Skeletal muscle tissue (tissue), 4 donors: ENCODE data around the gene IL1B. TPM values are rescaled to one million over a fixed set of nuclear protein-coding genes. Genes with fewer than 3 reads are reported as not detected.
"Not testable (repeated sequence)": the region's sequence is repeated elsewhere in the genome, so short reads cannot be mapped to it uniquely, and the experiment has no call there.

Source experiments
- H3K27ac ChIP-seq: one replicate; pipeline ENCODE4 v1.7.0; 2013; ENCODE audit warnings: mild to moderate bottlenecking, low read depth, low read length, inconsistent platforms
- H3K27me3 ChIP-seq, 3 donors: one replicate each; pipeline ENCODE4 v1.7.0; 2013; ENCODE audit warnings: low read length in 3 of 3; ENCODE audit not compliant: control insufficient read depth in 3 of 3, insufficient read depth in 3 of 3
- H3K36me3 ChIP-seq, 3 donors: one replicate each; pipeline ENCODE4 v1.7.0; 2013; ENCODE audit warnings: low read length in 3 of 3; ENCODE audit not compliant: control insufficient read depth in 3 of 3, insufficient read depth in 3 of 3
- H3K4me1 ChIP-seq, 3 donors: one replicate each; pipeline ENCODE4 v1.7.0; 2013; ENCODE audit warnings: low read length in 3 of 3, mild to moderate bottlenecking in 3 of 3; ENCODE audit not compliant: control insufficient read depth in 3 of 3, insufficient read depth in 3 of 3
- H3K4me3 ChIP-seq, 3 donors: one replicate each; pipeline ENCODE4 v1.7.0; 2013; ENCODE audit warnings: low read length in 3 of 3
- H3K9ac ChIP-seq, 3 donors: one replicate each; pipeline ENCODE4 v1.7.0; 2013; ENCODE audit warnings: low read length in 3 of 3, mild to moderate bottlenecking in 3 of 3, moderate library complexity in 2 of 3, low read depth in 1 of 3
- H3K9me3 ChIP-seq, 3 donors: one replicate each; pipeline ENCODE4 v1.7.0; 2013; ENCODE audit warnings: low read length in 3 of 3; ENCODE audit not compliant: control insufficient read depth in 3 of 3
- total RNA-seq: library from RNA; depleted of rRNA; stranded (reverse); fragments of >200 nt; gene quantifications from one replicate; pipeline ENCODE4 v1.2.3, GENCODE V29; 2014
- donor health status: Osteomylitis.

The IL1B gene
- total RNA-seq, 1 donor from 2014 or later = 1.0 TPM

DNA sequence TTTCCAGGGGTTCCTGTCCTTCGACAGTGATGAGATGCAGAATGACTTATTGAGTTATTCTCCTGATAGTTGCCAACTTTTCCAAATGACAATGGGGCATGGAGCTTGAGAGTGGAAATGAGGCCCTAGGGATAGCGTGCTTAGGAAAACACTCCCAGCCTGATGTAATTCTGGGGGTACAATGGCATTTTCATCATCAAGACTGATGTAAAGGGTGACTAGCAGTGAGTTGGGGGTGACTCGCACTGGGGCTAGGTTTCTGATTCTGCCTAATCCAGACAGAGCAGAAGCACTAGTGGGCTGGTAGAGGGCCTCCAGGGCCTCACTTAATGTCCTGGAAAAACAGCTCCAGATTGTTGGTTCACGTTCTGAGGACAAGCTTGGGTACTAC, 40.4 kb upstream of the IL1B start:
- peaks cover 0 to 2% (median 0%) of the 10 kb centered on the region in 3 donors for H3K27me3 ChIP-seq

GRCh38 chr2:112876257-112876970, 39.8 kb upstream of the IL1B start:
- no peak overlapping the region for H3K27ac ChIP-seq
- no peak overlapping the region for H3K9ac ChIP-seq
- H3K4me1 ChIP-seq = no peaks in the 10 kb centered on the region
- peaks cover 0 to 2% (median 0%) of the 10 kb centered on the region in 3 donors for H3K27me3 ChIP-seq
- H3K9me3 ChIP-seq = no peaks in the 10 kb centered on the region
- no peaks in the 10 kb centered on the region for H3K36me3 ChIP-seq
- no peak overlapping the region for H3K4me3 ChIP-seq

More for the DNA sequence above, 40.4 kb upstream of the IL1B start:
- Histone ChIP-seq H3K9me3 (no peaks in the 10 kb centered on the region), H3K27ac (no peak overlapping the region), H3K36me3 (no peaks in the 10 kb centered on the region), H3K9ac (no peak overlapping the region), H3K4me3 (no peak overlapping the region), H3K4me1 (no peaks in the 10 kb centered on the region)

DNA sequence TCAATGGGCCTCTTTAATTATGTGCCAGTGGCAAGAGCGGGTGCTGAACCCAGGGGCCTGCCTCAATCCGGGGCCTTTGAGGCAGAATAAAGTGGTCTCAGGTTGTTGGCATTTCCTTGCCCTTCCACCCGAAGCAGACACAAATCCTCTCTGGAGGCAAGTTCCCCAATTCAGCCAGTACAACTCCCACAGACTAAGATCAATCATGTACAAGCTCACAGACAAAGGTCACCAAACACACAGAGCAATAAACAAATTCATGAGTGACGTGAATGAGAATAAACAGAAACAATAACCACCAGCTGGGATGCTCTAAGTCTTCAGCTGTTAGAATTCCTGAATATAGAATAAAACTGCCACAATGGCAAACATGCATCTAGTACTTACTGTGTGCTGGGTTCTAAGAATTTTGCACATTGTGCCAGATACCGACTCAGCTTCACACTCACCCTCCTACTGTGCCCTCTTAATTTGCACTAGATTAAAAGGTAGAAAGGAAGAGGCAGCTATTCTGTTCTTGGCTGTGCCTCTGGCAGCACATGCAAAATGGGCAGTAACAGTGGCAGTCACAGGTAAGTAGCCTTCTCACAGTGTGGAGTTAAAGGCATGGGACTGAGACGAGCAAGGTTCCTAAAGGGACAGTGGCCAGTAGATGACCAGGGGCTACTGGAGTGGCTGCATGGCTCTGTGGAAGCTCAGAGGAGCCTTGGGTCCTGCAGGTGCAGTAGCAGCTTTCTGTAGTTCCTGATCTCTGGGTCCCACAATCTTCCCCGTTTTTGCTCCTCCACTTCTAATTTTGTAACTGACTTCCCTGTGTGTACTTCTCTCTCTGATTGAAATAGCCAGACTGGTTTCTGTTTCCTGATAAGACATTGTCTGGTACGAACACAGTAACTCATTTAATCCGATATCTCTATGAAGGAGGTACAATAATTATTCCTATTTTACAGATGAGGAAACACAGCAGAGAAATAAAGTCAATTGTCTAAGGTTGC, 34.6 kb upstream of the IL1B start:
- no peaks in the 10 kb centered on the region for H3K36me3 ChIP-seq
- no peaks in the 10 kb centered on the region for H3K27me3 ChIP-seq
- H3K4me1 ChIP-seq = peaks cover 0 to 2% (median 0%) of the 10 kb centered on the region in 3 donors
- H3K9me3 ChIP-seq = no peaks in the 10 kb centered on the region
- no peak overlapping the region for H3K4me3 ChIP-seq
- no peak overlapping the region for H3K27ac ChIP-seq
- no peak overlapping the region for H3K9ac ChIP-seq

DNA sequence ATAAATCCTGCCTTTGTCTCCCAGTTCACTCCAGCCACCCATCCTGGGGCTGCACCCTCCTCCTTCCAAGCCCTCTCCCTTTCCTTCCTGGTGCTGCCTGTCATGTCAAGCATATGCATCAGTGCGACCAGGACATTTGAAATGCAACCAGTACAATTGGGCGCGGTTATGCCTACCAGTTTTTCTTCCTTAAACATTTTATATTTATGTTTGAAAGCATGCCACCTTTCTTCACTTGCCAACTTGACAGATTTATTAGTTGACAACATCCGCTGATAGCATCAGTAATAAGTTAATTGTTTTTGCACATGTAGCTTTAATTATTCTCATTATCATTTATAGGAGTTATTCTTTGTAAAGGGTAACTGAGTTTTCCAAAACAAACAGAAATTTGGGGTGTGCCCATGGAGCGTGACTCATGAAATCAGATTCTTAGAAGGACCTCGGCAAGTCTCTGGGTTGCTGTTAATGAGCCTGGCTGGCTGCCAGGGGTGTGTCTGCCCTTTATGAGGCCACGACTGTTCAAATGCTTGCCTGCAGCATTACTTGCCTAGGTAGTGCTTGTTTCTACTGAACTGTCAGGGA, 32.8 kb upstream of the IL1B start:
- H3K9ac ChIP-seq = no peak overlapping the region
- H3K9me3 ChIP-seq = no peaks in the 10 kb centered on the region
- H3K4me3 ChIP-seq = no peak overlapping the region
- H3K36me3 ChIP-seq = no peaks in the 10 kb centered on the region
- H3K27me3 ChIP-seq = no peaks in the 10 kb centered on the region
- H3K4me1 ChIP-seq = peaks cover 0 to 2% (median 0%) of the 10 kb centered on the region in 3 donors
- H3K27ac ChIP-seq = no peak overlapping the region

DNA sequence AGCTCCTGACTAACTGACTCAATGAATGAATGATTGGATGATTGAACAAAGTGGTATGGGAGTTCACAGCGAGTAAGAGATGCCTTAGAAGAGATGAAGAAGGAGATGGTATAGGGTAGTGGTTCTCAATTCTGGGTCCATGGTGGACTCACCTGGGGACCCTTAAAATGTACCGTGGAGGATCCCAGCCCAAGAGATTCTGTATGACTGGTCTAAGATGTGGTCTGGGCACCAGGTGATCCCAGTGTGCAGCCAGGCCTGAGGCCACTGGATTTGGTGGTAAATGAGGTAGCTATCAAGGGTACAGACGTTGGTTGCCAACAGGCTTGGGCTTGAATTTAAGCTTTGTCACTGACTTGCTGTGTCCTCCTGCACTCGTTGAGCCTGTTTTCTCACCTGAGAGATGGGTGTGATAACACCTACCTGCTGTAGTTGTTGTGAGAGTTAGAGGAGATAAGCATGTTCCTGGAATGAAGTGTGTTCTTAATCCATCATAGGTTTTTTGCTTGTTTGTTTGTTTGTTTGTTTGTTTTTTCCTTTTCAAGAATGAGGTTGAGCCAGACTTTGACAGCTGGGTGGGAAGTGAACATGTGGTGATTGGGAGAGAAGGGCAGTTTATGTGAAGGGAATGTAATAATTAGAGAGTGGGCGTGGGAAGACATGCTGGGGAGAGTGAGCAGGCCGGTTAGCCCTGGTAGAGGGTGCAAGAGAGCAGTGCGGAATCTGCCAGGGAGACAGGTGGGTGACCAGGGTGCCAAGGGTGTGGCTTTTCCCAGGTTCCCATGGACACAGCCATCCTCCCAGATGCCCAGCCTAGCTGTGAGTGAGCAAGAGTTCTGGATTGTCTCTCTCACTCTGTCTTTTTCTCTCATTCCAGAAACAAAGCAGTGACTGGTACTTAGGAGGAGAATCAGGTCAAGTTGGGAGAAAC, 31.4 kb upstream of the IL1B start:
- Histone ChIP-seq H3K9me3 (no peaks in the 10 kb centered on the region), H3K27ac (no peak overlapping the region), H3K9ac (no peak overlapping the region), H3K4me1 (peaks cover 0 to 2% (median 0%) of the 10 kb centered on the region in 3 donors), H3K4me3 (no peak overlapping the region), H3K36me3 (no peaks in the 10 kb centered on the region), H3K27me3 (no peaks in the 10 kb centered on the region)

GRCh38 chr2:112866128-112866835, 29.7 kb upstream of the IL1B start:
- Histone ChIP-seq H3K27ac (no peak overlapping the region), H3K4me1 (peaks cover 0 to 2% (median 0%) of the 10 kb centered on the region in 3 donors), H3K36me3 (no peaks in the 10 kb centered on the region), H3K9ac (no peak overlapping the region), H3K27me3 (no peaks in the 10 kb centered on the region), H3K4me3 (no peak overlapping the region), H3K9me3 (no peaks in the 10 kb centered on the region)

DNA sequence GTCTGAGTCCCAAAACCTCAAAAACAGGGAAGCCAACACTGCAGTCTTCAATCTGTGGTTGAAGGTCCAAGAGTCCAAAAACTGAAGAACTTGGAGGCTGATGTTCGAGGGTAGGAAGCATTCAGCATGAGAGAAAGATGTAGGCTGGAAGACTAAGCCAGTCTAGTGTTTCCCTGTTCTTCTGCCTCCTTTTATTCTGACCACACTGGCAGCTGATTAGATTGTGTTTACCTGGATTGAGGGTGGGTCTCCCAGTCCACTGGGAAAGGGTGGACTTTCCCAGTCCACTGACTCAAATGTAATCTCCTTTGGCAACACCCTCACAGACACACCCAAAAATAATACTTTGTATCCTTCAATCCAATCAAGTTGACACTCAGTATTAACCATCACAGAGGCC, 27.5 kb upstream of the IL1B start:
- Histone ChIP-seq H3K27me3 (no peaks in the 10 kb centered on the region), H3K27ac (no peak overlapping the region), H3K4me1 (peaks cover 0 to 2% (median 0%) of the 10 kb centered on the region in 3 donors), H3K4me3 (no peak overlapping the region), H3K9me3 (no peaks in the 10 kb centered on the region), H3K36me3 (no peaks in the 10 kb centered on the region), H3K9ac (no peak overlapping the region)

- H3K4me3 ChIP-seq, H3K4me1 ChIP-seq, H3K36me3 ChIP-seq, H3K9me3 ChIP-seq, H3K27ac ChIP-seq, H3K27me3 ChIP-seq, H3K9ac ChIP-seq: not testable (repeated sequence)
Measured at GRCh38 chr2:112859406-112860183, 23.0 kb upstream of the IL1B start.
